Measurements from ENCODE around the gene RBPJ.

- TF ChIP-seq EZH2 (IDR thresholded peaks at IDR 0.05; ENCODE audit: borderline replicate concordance) (no peak), CTCF (IDR thresholded peaks at IDR 0.05; ENCODE audit: poor library complexity) (no peak), EZH2phosphoT487 (IDR thresholded peaks at IDR 0.05; ENCODE audit: low read depth, severe bottlenecking, unreplicated experiment) (no peak)
These were observed 99.6 kb downstream of the RBPJ start for GRCh38 chr4:26420438-26420837.
